ENCODE measurements around the gene NTN1.

- TF ChIP-seq CTCF (IDR thresholded peaks at IDR 0.05; ENCODE audit: low read length) (no peak), EZH2 (IDR thresholded peaks at IDR 0.05; ENCODE audit: borderline replicate concordance, low read length) (no peak)
These were observed 223.0 kb downstream of the NTN1 start for GRCh38 chr17:9244066-9245052.

Data from OCI-LY1 (cell line).